GM12874 (cell line): ENCODE results near the gene TDRD12.

Experiments
- CTCF ChIP-seq: IDR thresholded peaks from 2 replicates; pipeline ENCODE4 v1.5.1; 2011; ENCODE audit warnings: low read depth, mild to moderate bottlenecking, control low read depth, low read length, moderate library complexity; ENCODE audit not compliant: insufficient read depth

TDRD12 gene

GRCh38 chr19:32861596-32861995, 142.0 kb downstream of the TDRD12 start:
- no peak for TF ChIP-seq CTCF

- TF ChIP-seq CTCF = no peak
Measured at GRCh38 chr19:32862173-32862572, 142.6 kb downstream of the TDRD12 start.

- TF ChIP-seq CTCF = no peak
Measured at GRCh38 chr19:32862741-32863140, 143.2 kb downstream of the TDRD12 start.

GRCh38 chr19:32863301-32863700, 143.7 kb downstream of the TDRD12 start:
- no peak for TF ChIP-seq CTCF

- TF ChIP-seq CTCF = no peak
Measured at GRCh38 chr19:32863841-32864240, 144.3 kb downstream of the TDRD12 start.

- no peak for TF ChIP-seq CTCF
Measured at GRCh38 chr19:32864318-32865007, 144.9 kb downstream of the TDRD12 start.

- TF ChIP-seq CTCF = no peak
Measured at GRCh38 chr19:32865326-32865725, 145.8 kb downstream of the TDRD12 start.

- TF ChIP-seq CTCF = no peak
Measured at GRCh38 chr19:32866061-32866460, 146.5 kb downstream of the TDRD12 start.
